ENCODE results near the gene PNRC1.

The PNRC1 gene

GRCh38 chr6:89084954-89085353 is 4.4 kb downstream of the PNRC1 start:
- no peak for TF ChIP-seq EZH2phosphoT487 (IDR thresholded peaks at IDR 0.05; ENCODE audit: low read length)
- TF ChIP-seq CTCF (IDR thresholded peaks at IDR 0.05; ENCODE audit: low read length): no peak
- TF ChIP-seq EZH2 (optimal IDR thresholded peaks at IDR 0.05; ENCODE audit: low read depth, low read length): no peak
- peaks cover 9% of the 10 kb centered on the region; the same call in 1 of the 2 replicates for H3K4me1 ChIP-seq (ENCODE audit: low read length)
- H3F3A ChIP-seq (ENCODE audit: insufficient read depth, low read length): peaks cover 9% of the 10 kb centered on the region
- H3K36me3 ChIP-seq (replicated peaks; ENCODE audit: insufficient read depth, low read length): peaks cover 4% of the 10 kb centered on the region
- H3K79me2 ChIP-seq (ENCODE audit: low read length): peaks cover 41% of the 10 kb centered on the region
- no peaks in the 10 kb centered on the region for H3K9me2 ChIP-seq (replicated peaks; ENCODE audit: insufficient read depth, low read length)
- no peaks in the 10 kb centered on the region for H3K27me3 ChIP-seq (replicated peaks; ENCODE audit: insufficient read depth, low read length)
- H3K4me3 ChIP-seq (ENCODE audit: low read length): no peak overlapping the region
- peaks cover 23% of the 10 kb centered on the region; the same call in 1 of the 2 replicates for H4K20me1 ChIP-seq (ENCODE audit: insufficient read depth, low read length)
- no peak overlapping the region for H3K27ac ChIP-seq (ENCODE audit: low read length)
- no peak overlapping the region for H3K9ac ChIP-seq (ENCODE audit: low read length)
- no peaks in the 10 kb centered on the region for H3K9me3 ChIP-seq (replicated peaks; ENCODE audit: insufficient read depth, low read length)
- no peak overlapping the region for H2AFZ ChIP-seq (ENCODE audit: low read length)
- no peak for DNase-seq
- H3K4me2 ChIP-seq (ENCODE audit: low read depth, low read length): no peak overlapping the region

GRCh38 chr6:89085409-89086205 is 5.1 kb downstream of the PNRC1 start:
- peaks cover 9% of the 10 kb centered on the region; the same call in 1 of the 2 replicates for H3K4me1 ChIP-seq (ENCODE audit: low read length)
- H3K9ac ChIP-seq (ENCODE audit: low read length): no peak overlapping the region
- H3K27ac ChIP-seq (ENCODE audit: low read length): no peak overlapping the region
- no peaks in the 10 kb centered on the region for H3K27me3 ChIP-seq (replicated peaks; ENCODE audit: insufficient read depth, low read length)
- peaks cover 41% of the 10 kb centered on the region for H3K79me2 ChIP-seq (ENCODE audit: low read length)
- H3F3A ChIP-seq (ENCODE audit: insufficient read depth, low read length): peaks cover 7% of the 10 kb centered on the region; the same call in 1 of the 2 replicates
- H3K9me3 ChIP-seq (replicated peaks; ENCODE audit: insufficient read depth, low read length): no peaks in the 10 kb centered on the region
- no peak overlapping the region for H3K4me3 ChIP-seq (ENCODE audit: low read length)
- peaks cover 23% of the 10 kb centered on the region; the same call in 1 of the 2 replicates for H4K20me1 ChIP-seq (ENCODE audit: insufficient read depth, low read length)
- H3K36me3 ChIP-seq (replicated peaks; ENCODE audit: insufficient read depth, low read length): peaks cover 4% of the 10 kb centered on the region
- no peak overlapping the region for H2AFZ ChIP-seq (ENCODE audit: low read length)
- TF ChIP-seq CTCF (IDR thresholded peaks at IDR 0.05; ENCODE audit: low read length) (no peak), EZH2phosphoT487 (IDR thresholded peaks at IDR 0.05; ENCODE audit: low read length) (no peak), EZH2 (optimal IDR thresholded peaks at IDR 0.05; ENCODE audit: low read depth, low read length) (no peak)
- DNase-seq: no peak
- no peak overlapping the region for H3K4me2 ChIP-seq (ENCODE audit: low read depth, low read length)
- H3K9me2 ChIP-seq (replicated peaks; ENCODE audit: insufficient read depth, low read length): no peaks in the 10 kb centered on the region

- Histone ChIP-seq H3K4me3 (ENCODE audit: low read length) (no peak overlapping the region), H3K27me3 (replicated peaks; ENCODE audit: insufficient read depth, low read length) (no peaks in the 10 kb centered on the region), H3K9me2 (replicated peaks; ENCODE audit: insufficient read depth, low read length) (no peaks in the 10 kb centered on the region), H3K4me2 (ENCODE audit: low read depth, low read length) (no peak overlapping the region), H3K27ac (ENCODE audit: low read length) (no peak overlapping the region), H4K20me1 (ENCODE audit: insufficient read depth, low read length) (peaks cover 12% of the 10 kb centered on the region; the same call in 1 of the 2 replicates), H3K9me3 (replicated peaks; ENCODE audit: insufficient read depth, low read length) (no peaks in the 10 kb centered on the region), H3F3A (ENCODE audit: insufficient read depth, low read length) (peaks cover 3% of the 10 kb centered on the region; the same call in 1 of the 2 replicates), H3K79me2 (ENCODE audit: low read length) (peaks cover 22% of the 10 kb centered on the region), H3K4me1 (ENCODE audit: low read length) (peaks cover 14% of the 10 kb centered on the region; the same call in 1 of the 2 replicates), H2AFZ (ENCODE audit: low read length) (no peak overlapping the region), H3K9ac (ENCODE audit: low read length) (no peak overlapping the region), H3K36me3 (replicated peaks; ENCODE audit: insufficient read depth, low read length) (peaks cover 4% of the 10 kb centered on the region)
- no peak for TF ChIP-seq CTCF (IDR thresholded peaks at IDR 0.05; ENCODE audit: low read length)
- TF ChIP-seq EZH2phosphoT487 (IDR thresholded peaks at IDR 0.05; ENCODE audit: low read length): no peak
- no peak for TF ChIP-seq EZH2 (optimal IDR thresholded peaks at IDR 0.05; ENCODE audit: low read depth, low read length)
- DNase-seq: no peak
Observed at GRCh38 chr6:89087881-89088280, 7.3 kb downstream of the PNRC1 start.
